Purkinje cell (primary cell): ENCODE measurements around the gene UGT3A2. TPM values are rescaled to one million over a fixed set of nuclear protein-coding genes. Genes with fewer than 3 reads are reported as not detected.

Source experiments
- polyA plus RNA-seq: library from polyadenylated mRNA; unstranded; fragments of >200 nt; fragmentation: Nextera tagmentation; gene quantifications from 2 replicates; pipeline ENCODE4 v1.2.1, GENCODE V29; 2014

The UGT3A2 gene, protein sequence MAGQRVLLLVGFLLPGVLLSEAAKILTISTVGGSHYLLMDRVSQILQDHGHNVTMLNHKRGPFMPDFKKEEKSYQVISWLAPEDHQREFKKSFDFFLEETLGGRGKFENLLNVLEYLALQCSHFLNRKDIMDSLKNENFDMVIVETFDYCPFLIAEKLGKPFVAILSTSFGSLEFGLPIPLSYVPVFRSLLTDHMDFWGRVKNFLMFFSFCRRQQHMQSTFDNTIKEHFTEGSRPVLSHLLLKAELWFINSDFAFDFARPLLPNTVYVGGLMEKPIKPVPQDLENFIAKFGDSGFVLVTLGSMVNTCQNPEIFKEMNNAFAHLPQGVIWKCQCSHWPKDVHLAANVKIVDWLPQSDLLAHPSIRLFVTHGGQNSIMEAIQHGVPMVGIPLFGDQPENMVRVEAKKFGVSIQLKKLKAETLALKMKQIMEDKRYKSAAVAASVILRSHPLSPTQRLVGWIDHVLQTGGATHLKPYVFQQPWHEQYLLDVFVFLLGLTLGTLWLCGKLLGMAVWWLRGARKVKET
- not detected in 2 replicates for polyA plus RNA-seq

GRCh38 chr5:36066540-36067210 is at the start of gene UGT3A2:
TSS of gene UGT3A2 (minus strand) at chr5:36066882. CDS start at chr5:36066789, 93 bp downstream.

GRCh38 chr5:35990941-35991611 is 75.6 kb downstream of the UGT3A2 start, which contains the start of gene UGT3A1:
TSS of gene UGT3A1 (minus strand) at chr5:35991390. CDS start at chr5:35991240, 150 bp downstream.

Other genes with a start within 250 kb of the UGT3A2 start
- gene IL7R, start 210.0 kb downstream of the UGT3A2 start, polyA plus RNA-seq: not detected in 2 replicates
- gene CAPSL, start 128.3 kb downstream of the UGT3A2 start, polyA plus RNA-seq: 0.50 and 2.7 TPM in 2 replicates
- 1.8 TPM in 1 of 2 replicates, not detected in the other for gene UGT3A1, start 75.5 kb downstream of the UGT3A2 start, polyA plus RNA-seq
- 72.3 and 79.1 TPM in 2 replicates for gene LMBRD2, start 85.0 kb upstream of the UGT3A2 start, polyA plus RNA-seq
- 3.3 and 5.6 TPM in 2 replicates for gene SKP2, start 85.2 kb upstream of the UGT3A2 start, polyA plus RNA-seq
- 20.1 and 24.5 TPM in 2 replicates for gene NADK2, start 175.0 kb upstream of the UGT3A2 start, polyA plus RNA-seq
- gene RANBP3L, start 235.0 kb upstream of the UGT3A2 start, polyA plus RNA-seq: 2.1 and 4.0 TPM in 2 replicates